IgD-negative memory B cell (primary cell): ENCODE data around the gene OR51E1. TPM values are rescaled to one million over a fixed set of nuclear protein-coding genes. Genes with fewer than 3 reads are reported as not detected.

Source experiments
- H3K27ac Mint-ChIP-seq, 3 donors: one replicate each; pipeline ENCODE4 v1.8.0; 2020 to 2022; ENCODE audit warnings: mild to moderate bottlenecking in 3 of 3, mixed read lengths in 3 of 3, moderate library complexity in 1 of 3
- H3K27me3 Mint-ChIP-seq: one replicate; pipeline ENCODE4 v1.8.0; 2021; ENCODE audit warnings: mixed read lengths
- H3K36me3 Mint-ChIP-seq: one replicate; pipeline ENCODE4 v1.8.0; 2020; ENCODE audit warnings: mild to moderate bottlenecking, mixed read lengths
- H3K4me1 Mint-ChIP-seq, 3 donors: one replicate each; pipeline ENCODE4 v1.8.0; 2020 to 2022; ENCODE audit warnings: mixed read lengths in 3 of 3, mild to moderate bottlenecking in 1 of 3
- H3K4me3 Mint-ChIP-seq, 4 donors: one replicate each; pipeline ENCODE4 v1.8.0; 2020 to 2022; ENCODE audit warnings: mild to moderate bottlenecking in 4 of 4, mixed read lengths in 4 of 4, moderate library complexity in 3 of 4
- H3K9me3 Mint-ChIP-seq, 3 donors: one replicate each; pipeline ENCODE4 v1.8.0; 2020 to 2021; ENCODE audit warnings: mixed read lengths in 3 of 3, mild to moderate bottlenecking in 1 of 3
- polyA plus RNA-seq: library from polyadenylated mRNA; unstranded; fragments of 300-500 nt; fragmentation: Illumina TruSeq; gene quantifications from one replicate; pipeline ENCODE4 v1.2.3, GENCODE V29; 2021

Gene OR51E1
- not detected for polyA plus RNA-seq

- H3K27ac Mint-ChIP-seq = no peak within 1 kb of the TSS
- peaks cover 2% of the 10 kb centered on the region for H3K27me3 Mint-ChIP-seq
- peaks cover 1% of the 10 kb centered on the region for H3K36me3 Mint-ChIP-seq
- H3K4me3 Mint-ChIP-seq = no peak within 1 kb of the TSS
- no peaks in the 10 kb centered on the region for H3K4me1 Mint-ChIP-seq
- H3K9me3 Mint-ChIP-seq = peaks cover 0 to 2% (median 0%) of the 10 kb centered on the region in 3 donors
These were observed at the start of gene OR51E1 for GRCh38 chr11:4643682-4644081. OR51E1 (plus strand) TSS chr11:4643982; CDS start chr11:4652527, 8,545 bp downstream.

GRCh38 chr11:4605057-4605456, 38.7 kb upstream of the OR51E1 start:
- H3K27ac Mint-ChIP-seq = no peak overlapping the region
- no peaks in the 10 kb centered on the region for H3K9me3 Mint-ChIP-seq
- peak overlapping the region in 1 of 4 donors; percentile 5 for H3K4me3 Mint-ChIP-seq
- H3K27me3 Mint-ChIP-seq = no peaks in the 10 kb centered on the region
- peaks cover 27 to 39% (median 34%) of the 10 kb centered on the region in 3 donors for H3K4me1 Mint-ChIP-seq
- H3K36me3 Mint-ChIP-seq = peaks cover 11% of the 10 kb centered on the region

GRCh38 chr11:4606231-4607015, 37.4 kb upstream of the OR51E1 start:
- no peaks in the 10 kb centered on the region for H3K27me3 Mint-ChIP-seq
- peaks cover 33 to 44% (median 39%) of the 10 kb centered on the region in 3 donors for H3K4me1 Mint-ChIP-seq
- no peak overlapping the region for H3K27ac Mint-ChIP-seq
- peak overlapping the region; percentile 21 to 99 (median 96) for H3K4me3 Mint-ChIP-seq
- peaks cover 4% of the 10 kb centered on the region for H3K36me3 Mint-ChIP-seq
- H3K9me3 Mint-ChIP-seq = no peaks in the 10 kb centered on the region

- H3K4me3 Mint-ChIP-seq = peak overlapping the region; percentile 95 to 99 (median 97)
- peaks cover 33 to 44% (median 39%) of the 10 kb centered on the region in 3 donors for H3K4me1 Mint-ChIP-seq
- no peaks in the 10 kb centered on the region for H3K9me3 Mint-ChIP-seq
- H3K27me3 Mint-ChIP-seq = no peaks in the 10 kb centered on the region
- H3K27ac Mint-ChIP-seq = peak overlapping the region; percentile 72 to 98 (median 98)
- H3K36me3 Mint-ChIP-seq = peaks cover 4% of the 10 kb centered on the region
These were observed 36.7 kb upstream of the OR51E1 start for GRCh38 chr11:4607096-4607495.

- Mint-ChIP-seq H3K4me3 (peak within 1 kb of the TSS; percentile 95 to 99 (median 97)), H3K36me3 (peaks cover 1% of the 10 kb centered on the region), H3K4me1 (peaks cover 33 to 44% (median 39%) of the 10 kb centered on the region in 3 donors), H3K9me3 (no peaks in the 10 kb centered on the region), H3K27ac (peak within 1 kb of the TSS; percentile 72 to 98 (median 98)), H3K27me3 (no peaks in the 10 kb centered on the region)
These were observed 35.8 kb upstream of the OR51E1 start, which contains the start of gene TRIM68 for GRCh38 chr11:4607781-4608666. TRIM68 (minus strand) TSS chr11:4608231; CDS start chr11:4605504, 2,727 bp downstream.

- H3K9me3 Mint-ChIP-seq = no peaks in the 10 kb centered on the region
- peak overlapping the region; percentile 33 to 78 (median 74) for H3K27ac Mint-ChIP-seq
- H3K4me3 Mint-ChIP-seq = peak overlapping the region; percentile 75 to 96 (median 86)
- H3K36me3 Mint-ChIP-seq = no peaks in the 10 kb centered on the region
- no peaks in the 10 kb centered on the region for H3K27me3 Mint-ChIP-seq
- peaks cover 33 to 44% (median 38%) of the 10 kb centered on the region in 3 donors for H3K4me1 Mint-ChIP-seq
These were observed 33.4 kb upstream of the OR51E1 start for GRCh38 chr11:4610258-4610935.

GRCh38 chr11:4611986-4612385, 31.8 kb upstream of the OR51E1 start:
- Mint-ChIP-seq H3K36me3 (no peaks in the 10 kb centered on the region), H3K9me3 (no peaks in the 10 kb centered on the region), H3K4me1 (peaks cover 27 to 33% (median 28%) of the 10 kb centered on the region in 3 donors), H3K27ac (no peak overlapping the region), H3K4me3 (no peak overlapping the region), H3K27me3 (no peaks in the 10 kb centered on the region)

GRCh38 chr11:4615856-4616444, 27.8 kb upstream of the OR51E1 start:
- Mint-ChIP-seq H3K36me3 (no peaks in the 10 kb centered on the region), H3K27ac (no peak overlapping the region), H3K27me3 (peaks cover 9% of the 10 kb centered on the region), H3K4me3 (no peak overlapping the region), H3K4me1 (no peaks in the 10 kb centered on the region), H3K9me3 (no peaks in the 10 kb centered on the region)

- Mint-ChIP-seq H3K27ac (no peak overlapping the region), H3K4me3 (no peak overlapping the region), H3K36me3 (no peaks in the 10 kb centered on the region), H3K4me1 (no peaks in the 10 kb centered on the region), H3K27me3 (peaks cover 9% of the 10 kb centered on the region), H3K9me3 (peaks cover 0 to 5% (median 0%) of the 10 kb centered on the region in 3 donors)
These were observed 24.3 kb upstream of the OR51E1 start for GRCh38 chr11:4619514-4619913.

- Mint-ChIP-seq H3K36me3 (peaks cover 2% of the 10 kb centered on the region), H3K4me1 (no peaks in the 10 kb centered on the region), H3K9me3 (peaks cover 9 to 14% (median 11%) of the 10 kb centered on the region in 3 donors), H3K27ac (peak overlapping the region in 1 of 3 donors; percentile 52), H3K4me3 (no peak overlapping the region), H3K27me3 (peaks cover 10% of the 10 kb centered on the region)
These were observed 17.3 kb upstream of the OR51E1 start for GRCh38 chr11:4626207-4627099.

GRCh38 chr11:4636136-4636535, 7.6 kb upstream of the OR51E1 start:
- Mint-ChIP-seq H3K27ac (no peak overlapping the region), H3K9me3 (peaks cover 0 to 2% (median 0%) of the 10 kb centered on the region in 3 donors), H3K4me1 (no peaks in the 10 kb centered on the region), H3K4me3 (no peak overlapping the region), H3K36me3 (peaks cover under 1% of the 10 kb centered on the region), H3K27me3 (peaks cover 7% of the 10 kb centered on the region)

GRCh38 chr11:4636962-4637661, 6.7 kb upstream of the OR51E1 start, which contains the start of gene OR51D1:
OR51D1 (plus strand) TSS chr11:4637477; CDS start chr11:4639791, 2,314 bp downstream.
- H3K36me3 Mint-ChIP-seq = peaks cover 1% of the 10 kb centered on the region
- H3K4me3 Mint-ChIP-seq = no peak within 1 kb of the TSS
- H3K9me3 Mint-ChIP-seq = peaks cover 0 to 2% (median 0%) of the 10 kb centered on the region in 3 donors
- H3K27ac Mint-ChIP-seq = no peak within 1 kb of the TSS
- no peaks in the 10 kb centered on the region for H3K4me1 Mint-ChIP-seq
- H3K27me3 Mint-ChIP-seq = peaks cover 1% of the 10 kb centered on the region

GRCh38 chr11:4637662-4638047, 6.1 kb upstream of the OR51E1 start:
- no peaks in the 10 kb centered on the region for H3K4me1 Mint-ChIP-seq
- H3K9me3 Mint-ChIP-seq = peaks cover 0 to 2% (median 0%) of the 10 kb centered on the region in 3 donors
- H3K36me3 Mint-ChIP-seq = peaks cover 1% of the 10 kb centered on the region
- no peak overlapping the region for H3K27ac Mint-ChIP-seq
- H3K4me3 Mint-ChIP-seq = no peak overlapping the region
- peaks cover 1% of the 10 kb centered on the region for H3K27me3 Mint-ChIP-seq
